GM12878 (cell line): ENCODE measurements around the gene CTAG1B. TPM values are rescaled to one million over a fixed set of nuclear protein-coding genes. Genes with fewer than 3 reads are reported as not detected.
"Not testable (repeated sequence)": the region's sequence is repeated elsewhere in the genome, so short reads cannot be mapped to it uniquely, and the experiment has no call there.

Experiments
- ATAC-seq: fragments of 200-7000 bp; cut with Tn5 transposase; 3 replicates; pipeline ENCODE4 v1.9.1; 2020; ENCODE audit warnings: mild to moderate bottlenecking, moderate library complexity
- BruUV-seq: library from RNA; stranded (reverse); fragments of 400-500 nt; replicated peaks from 2 replicates; lab custom pipeline; 2021; lab: Mats Ljungman, UMichigan
- CTCF ChIA-PET: fragments of 300-600 bp; sonication (Branson Sonifier 250); formaldehyde crosslinking; extraction: SDS; loops from one replicate; lab custom pipeline; 2021; ENCODE audit warnings: inconsistent platforms; lab: Yijun Ruan, JAX
- POLR2A ChIA-PET: fragments of 350-600 bp; formaldehyde crosslinking; extraction: SDS; loops from one replicate; lab custom pipeline; 2021; ENCODE audit warnings: inconsistent platforms; lab: Charles Lee
- RAD21 ChIA-PET: fragments of 300-600 bp; sonication (Branson Sonifier 250); formaldehyde crosslinking; loops from one replicate; lab custom pipeline; 2023; ENCODE audit warnings: antibody characterized with exemption; ENCODE audit not compliant: unreplicated experiment; lab: Charles Lee
- SMC1A ChIA-PET: fragments of 300-600 bp; sonication (Branson Sonifier 250); formaldehyde crosslinking; loops from one replicate; lab custom pipeline; 2023; ENCODE audit not compliant: unreplicated experiment, uncharacterized antibody; lab: Charles Lee
- DNase-seq: peaks from one replicate; pipeline ENCODE4 v3.0.0-alpha.2; 2011; ENCODE audit warnings: low read depth, low spot score
- FAIRE-seq: peaks from 3 replicates; lab custom pipeline; 2011; peaks lifted over from hg19 to GRCh38; lab: Jason Lieb, UNC
- H2AFZ ChIP-seq: 2 replicates; pipeline ENCODE4 v1.6.0; 2011; ENCODE audit warnings: low read depth, low read length, control low read depth; ENCODE audit not compliant: control insufficient read depth
- H3K27ac ChIP-seq: 2 replicates; pipeline ENCODE4 v1.5.1; 2011; ENCODE audit warnings: control low read depth; ENCODE audit not compliant: control insufficient read depth, insufficient read depth
- H3K27me3 ChIP-seq, 2 experiments: replicated peaks in 1 of 2; 2 replicates each; pipeline versions ENCODE4 v1.6.0 to v1.6.1; 2011; ENCODE audit warnings: low read length in 1 of 2; ENCODE audit not compliant: control insufficient read depth in 2 of 2, insufficient read depth in 2 of 2
- H3K36me3 ChIP-seq, 2 experiments: 2 replicates each; pipeline ENCODE4 v1.5.1; 2011; ENCODE audit warnings: low read length in 1 of 2; ENCODE audit not compliant: control insufficient read depth in 2 of 2, insufficient read depth in 2 of 2
- H3K4me1 ChIP-seq: 2 replicates; pipeline ENCODE4 v1.6.1; 2011; ENCODE audit warnings: mild to moderate bottlenecking, low read length, moderate library complexity, mixed read lengths; ENCODE audit not compliant: control insufficient read depth, insufficient read depth
- H3K4me2 ChIP-seq: 2 replicates; pipeline ENCODE4 v1.6.0; 2011; ENCODE audit warnings: control low read depth; ENCODE audit not compliant: control insufficient read depth, insufficient read depth
- H3K4me3 ChIP-seq: fragments of 200-600 bp; sonication (generic); 2 replicates; pipeline ENCODE4 v1.5.1; 2016
- H3K79me2 ChIP-seq: 2 replicates; pipeline ENCODE4 v1.6.0; 2011; ENCODE audit warnings: low read length; ENCODE audit not compliant: control insufficient read depth, insufficient read depth
- H3K9ac ChIP-seq: 2 replicates; pipeline ENCODE4 v1.8.0; 2011; ENCODE audit warnings: low read length, control low read depth, mixed read lengths; ENCODE audit not compliant: control insufficient read depth, insufficient read depth
- H3K9me3 ChIP-seq: replicated peaks from 3 replicates; pipeline ENCODE4 v1.5.1; 2011; ENCODE audit warnings: mild to moderate bottlenecking, low read length; ENCODE audit not compliant: control insufficient read depth, insufficient read depth
- H4K20me1 ChIP-seq: 2 replicates; pipeline ENCODE4 v1.6.0; 2011; ENCODE audit not compliant: control insufficient read depth, insufficient read depth
- ETV6 ChIP-seq, 2 experiments: fragments of 450-650 bp in 1 of 2; IDR thresholded peaks in 1 of 2; conservative IDR thresholded peaks in 1 of 2; 2 replicates each; pipeline ENCODE4 v1.6.1; 2014; ENCODE audit warnings: antibody characterized with exemption in 1 of 2, borderline replicate concordance in 1 of 2, low read depth in 1 of 2, mild to moderate bottlenecking in 1 of 2, moderate library complexity in 1 of 2
- IRF4 ChIP-seq: IDR thresholded peaks from 2 replicates; pipeline ENCODE4 v1.6.1; 2011; ENCODE audit warnings: low read depth, low read length
- MEF2A ChIP-seq: IDR thresholded peaks from 2 replicates; pipeline ENCODE4 v1.6.1; 2011; ENCODE audit warnings: low read depth, mild to moderate bottlenecking, low read length, moderate library complexity; ENCODE audit not compliant: insufficient read depth
- RCOR1 ChIP-seq: conservative IDR thresholded peaks from 2 replicates; pipeline ENCODE4 v1.6.1; 2012; ENCODE audit warnings: low read depth, low read length, improper control_type of control experiment
- STAT1 ChIP-seq: fragments of 450-650 bp; conservative IDR thresholded peaks from 2 replicates; pipeline ENCODE4 v1.6.1; 2014; ENCODE audit warnings: antibody characterized with exemption, mild to moderate bottlenecking
- WGBS: methylation state at CpG from one replicate; pipeline ENCODE4 v1.1.6; 2016; ENCODE audit warnings: low lambda C conversion rate; ENCODE audit not compliant: insufficient replicate concordance, insufficient coverage; ENCODE audit errors: missing lambda C conversion rate; 5-methylcytosine and 5-hydroxymethylcytosine counted together
- in situ Hi-C: fragments of 300-500 bp; cut with MboI; formaldehyde crosslinking; loops from 9 replicates; pipeline ENCODE4 v1.14.3; 2018; ENCODE audit warnings: mixed read lengths
- intact Hi-C: fragments of 100-400 bp; cut with micrococcal nuclease; formaldehyde crosslinking; loops from one replicate; pipeline ENCODE4 v1.14.2; 2022; ENCODE audit not compliant: unreplicated experiment
- polyA plus RNA-seq, 11 experiments: library from polyadenylated mRNA; depleted of rRNA in 4 of 11; unstranded in 6 of 11; stranded (reverse) in 5 of 11; fragments of >200 nt; fragmentation: Nextera tagmentation in 4 of 11; fragmentation: Illumina TruSeq in 1 of 11; extraction: Ambion mirVana in 4 of 11; extraction: Trizol in 1 of 11; gene quantifications; 1 replicate in 1 of 11; 2 replicates in 10 of 11; pipeline versions ENCODE4 v1.2.1 to v1.2.3, GENCODE V29; 2011 to 2016; ENCODE audit warnings: inconsistent platforms in 2 of 11, missing spikeins in 2 of 11, low read depth in 1 of 11
- total RNA-seq, 4 experiments: library from RNA; depleted of rRNA in 3 of 4; stranded (reverse); fragments of >200 nt in 3 of 4; fragmentation: Illumina TruSeq in 1 of 4; extraction: Trizol in 1 of 4; gene quantifications; 2 replicates each; pipeline versions ENCODE4 v1.2.1 to v1.2.3, GENCODE V29; 2013 to 2021

CTAG1B gene
- total and polyA plus RNA-seq, 10 of the 15 experiments (the other 5 are each of a cell fraction or from before 2014, with no cell fraction given) = not detected

DNA sequence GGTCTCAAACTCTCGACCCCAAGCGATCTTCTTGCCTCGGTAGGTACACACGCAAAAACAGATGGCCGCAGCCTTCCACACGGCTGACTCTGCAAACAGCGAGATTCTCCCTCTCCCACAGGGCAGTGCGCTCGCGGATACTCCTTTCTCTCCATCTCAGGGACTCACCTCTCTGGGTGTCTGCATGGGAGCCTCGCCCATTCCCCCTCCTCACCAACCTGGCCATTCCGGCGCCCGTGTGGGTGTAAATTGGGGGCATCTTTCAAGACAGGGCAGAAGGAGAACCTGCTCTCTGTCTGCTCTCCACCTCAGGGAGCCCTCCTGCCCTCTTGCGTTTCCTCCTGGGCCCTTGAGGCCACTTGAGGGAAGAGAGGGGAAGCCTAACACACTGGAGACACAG is 29.8 kb upstream of the CTAG1B start:
- POLR2A ChIA-PET = no interaction called here
- BruUV-seq = no TSS peak

DNA sequence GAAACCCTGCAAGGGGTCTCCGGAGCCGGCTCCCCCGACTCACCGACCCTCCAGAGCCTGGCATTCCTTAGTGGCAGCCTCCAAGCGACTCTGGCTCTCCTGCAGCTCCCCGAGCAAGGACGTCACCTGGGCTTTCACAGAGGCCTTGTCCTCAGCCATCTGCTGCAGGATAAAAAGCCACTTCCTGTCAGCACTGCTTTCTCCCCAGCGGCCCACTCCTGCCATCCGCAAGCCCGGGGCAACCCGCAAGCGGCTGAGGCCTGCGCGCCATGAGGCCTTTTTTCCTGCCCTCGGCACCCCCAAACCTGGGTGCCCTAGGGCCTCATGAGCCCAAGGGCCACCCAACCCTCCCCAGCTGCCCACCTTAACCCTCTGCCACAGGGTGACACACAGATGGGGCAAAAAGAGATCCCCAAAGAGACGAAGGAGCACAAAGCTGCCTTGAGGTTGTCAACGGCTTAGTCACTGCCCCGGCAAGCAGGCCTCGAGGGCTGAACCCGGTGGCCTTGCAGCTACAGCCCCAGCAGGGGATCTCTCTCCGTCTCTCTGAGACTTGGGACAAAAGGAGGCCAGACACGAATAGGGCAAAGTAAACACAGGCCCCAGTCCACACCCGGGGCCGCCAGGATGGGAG is 26.8 kb upstream of the CTAG1B start:
- in situ Hi-C loops, H3K27ac ChIP-seq, SMC1A ChIA-PET, intact Hi-C loops, FAIRE-seq, H3K27me3 ChIP-seq, RAD21 ChIA-PET, H3K36me3 ChIP-seq, POLR2A ChIA-PET, H3K9ac ChIP-seq, ATAC-seq, CTCF ChIA-PET, H3K4me2 ChIP-seq, H4K20me1 ChIP-seq, BruUV-seq, H2AFZ ChIP-seq, H3K4me3 ChIP-seq, H3K4me1 ChIP-seq, DNase-seq, H3K79me2 ChIP-seq, H3K9me3 ChIP-seq: not testable (repeated sequence)
- no CpG with 5 or more reads among the region's 24 CpGs for WGBS

More for the DNA sequence above, 29.8 kb upstream of the CTAG1B start:
- no peak for DNase-seq
- no peaks in the 10 kb centered on the region for H3K36me3 ChIP-seq
- no peaks in the 10 kb centered on the region for H3K4me1 ChIP-seq
- H3K9ac ChIP-seq = no peak overlapping the region
- 62% methylated on average over 15 of the region's 15 CpGs for WGBS
- no peak overlapping the region for H2AFZ ChIP-seq
- in situ Hi-C loops (no loop called here), intact Hi-C loops (no loop called here)
- SMC1A ChIA-PET = no interaction called here
- FAIRE-seq = no peak
- RAD21 ChIA-PET = no interaction called here
- no peaks in the 10 kb centered on the region for H4K20me1 ChIP-seq
- no peaks in the 10 kb centered on the region for H3K79me2 ChIP-seq
- H3K4me2 ChIP-seq = no peak overlapping the region
- no peaks in the 10 kb centered on the region for H3K9me3 ChIP-seq
- no peak for ATAC-seq
- H3K27me3 ChIP-seq = no peaks in the 10 kb centered on the region
- CTCF ChIA-PET = no interaction called here
- TF ChIP-seq RCOR1 (no peak), MEF2A (no peak), IRF4 (no peak), STAT1 (no peak), ETV6 (conservative IDR thresholded peaks at IDR 0.05 in 1 of 2, IDR thresholded peaks at IDR 0.05 in 1 of 2; ENCODE audit: borderline replicate concordance in 1 of 2, low read depth in 1 of 2) (no peak)
- no peak overlapping the region for H3K27ac ChIP-seq
- no peak overlapping the region for H3K4me3 ChIP-seq

DNA sequence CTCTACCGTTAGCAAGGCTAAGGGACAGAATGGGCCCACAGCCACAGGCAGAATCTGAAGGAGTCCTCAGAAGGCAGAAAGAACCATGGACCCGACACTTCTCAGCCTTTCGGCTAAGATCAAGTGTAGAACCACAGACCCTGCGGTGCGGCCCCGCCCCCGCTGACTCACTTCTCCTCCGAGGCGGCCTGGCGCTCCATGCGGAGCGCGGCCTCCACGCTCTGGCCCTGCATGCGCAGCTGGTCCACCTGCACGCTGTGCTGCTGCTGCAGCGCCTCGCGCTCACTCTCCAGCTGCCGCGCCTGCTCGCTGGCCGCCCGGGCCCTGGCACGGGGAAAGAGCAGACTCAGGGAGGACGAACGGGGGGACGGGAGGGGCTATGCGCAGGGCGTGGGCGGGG is 24.6 kb upstream of the CTAG1B start:
- ATAC-seq, H4K20me1 ChIP-seq, DNase-seq, H3K36me3 ChIP-seq, intact Hi-C loops, H3K27me3 ChIP-seq, H3K4me1 ChIP-seq, FAIRE-seq, H2AFZ ChIP-seq, CTCF ChIA-PET, H3K4me2 ChIP-seq, RAD21 ChIA-PET, H3K9me3 ChIP-seq, POLR2A ChIA-PET, in situ Hi-C loops, H3K79me2 ChIP-seq, H3K27ac ChIP-seq, SMC1A ChIA-PET, BruUV-seq, H3K4me3 ChIP-seq, H3K9ac ChIP-seq: not testable (repeated sequence)
- no CpG with 5 or more reads among the region's 31 CpGs for WGBS
